Caco-2 (cell line): ENCODE measurements around the gene MAML2. TPM values are rescaled to one million over a fixed set of nuclear protein-coding genes. Genes with fewer than 3 reads are reported as not detected.

Experiments
- BruUV-seq: library from RNA; stranded (reverse); fragments of 400-500 nt; replicated peaks from 2 replicates; lab custom pipeline; 2021; lab: Mats Ljungman, UMichigan
- CTCF ChIA-PET: fragments of 300-600 bp; sonication (Branson Sonifier 250); formaldehyde crosslinking; loops from one replicate; lab custom pipeline; 2022; ENCODE audit warnings: antibody characterized with exemption; lab: Charles Lee
- POLR2A ChIA-PET: fragments of 300-600 bp; sonication (Branson Sonifier 250); formaldehyde crosslinking; loops from one replicate; lab custom pipeline; 2022; ENCODE audit warnings: antibody characterized with exemption; lab: Charles Lee
- DNase-seq, 2 experiments: peaks; one replicate each; pipeline versions ENCODE4 v3.0.0 to v3.0.0-alpha.2; 2020 to 2022
- H3K27me3 ChIP-seq: replicated peaks from 2 replicates; pipeline ENCODE4 v1.6.0; 2011; ENCODE audit warnings: low read length; ENCODE audit not compliant: control insufficient read depth, insufficient read depth
- H3K36me3 ChIP-seq: 2 replicates; pipeline ENCODE4 v1.5.1; 2011; ENCODE audit warnings: low read length; ENCODE audit not compliant: control insufficient read depth, insufficient read depth
- H3K4me1 ChIP-seq: fragments of 250-450 bp; sonication (Bioruptor Pico); 2 replicates; pipeline ENCODE4 v1.5.1; 2020; ENCODE audit warnings: mild to moderate bottlenecking
- H3K4me3 ChIP-seq: 2 replicates; pipeline ENCODE4 v1.5.1; 2011; ENCODE audit warnings: low read depth, mild to moderate bottlenecking, control low read depth, low read length
- H3K9me3 ChIP-seq: fragments of 250-450 bp; sonication (Bioruptor Pico); 2 replicates; pipeline ENCODE4 v1.5.1; 2020; ENCODE audit warnings: mild to moderate bottlenecking, moderate library complexity
- H3K27ac Mint-ChIP-seq: one replicate; pipeline ENCODE4 v1.8.0; 2022; ENCODE audit warnings: mixed read lengths; ENCODE audit not compliant: unreplicated experiment
- H3K27me3 Mint-ChIP-seq: one replicate; pipeline ENCODE4 v1.8.0; 2022; ENCODE audit warnings: mixed read lengths; ENCODE audit not compliant: insufficient read depth, unreplicated experiment
- H3K36me3 Mint-ChIP-seq: one replicate; pipeline ENCODE4 v1.8.0; 2022; ENCODE audit warnings: mild to moderate bottlenecking, mixed read lengths; ENCODE audit not compliant: insufficient read depth, unreplicated experiment
- H3K4me1 Mint-ChIP-seq: one replicate; pipeline ENCODE4 v1.8.0; 2022; ENCODE audit warnings: low read depth, mixed read lengths; ENCODE audit not compliant: unreplicated experiment
- H3K4me3 Mint-ChIP-seq: one replicate; pipeline ENCODE4 v1.8.0; 2022; ENCODE audit warnings: mild to moderate bottlenecking, moderate library complexity, mixed read lengths; ENCODE audit not compliant: unreplicated experiment
- H3K9me3 Mint-ChIP-seq: one replicate; pipeline ENCODE4 v1.8.0; 2022; ENCODE audit warnings: mixed read lengths; ENCODE audit not compliant: unreplicated experiment
- intact Hi-C: fragments of 100-400 bp; cut with micrococcal nuclease; formaldehyde crosslinking; loops from one replicate; pipeline ENCODE4 v1.10.0; 2022; ENCODE audit not compliant: unreplicated experiment
- total RNA-seq: library from RNA; stranded (reverse); gene quantifications from 2 replicates; pipeline ENCODE4 v1.2.3, GENCODE V29; 2022
- TF ChIP-seq, protein P1 (sequence below), 2 experiments: fragments of 200-600 bp in 1 of 2; IDR thresholded peaks; 1 replicate in 1 of 2; 2 replicates in 1 of 2; pipeline versions ENCODE4 v1.5.1 to v1.8.0; 2011 to 2022; ENCODE audit warnings: antibody characterized with exemption in 1 of 2, control low read depth in 1 of 2, inconsistent platforms in 1 of 2, low read depth in 1 of 2, low read length in 1 of 2, mild to moderate bottlenecking in 1 of 2, moderate library complexity in 1 of 2; ENCODE audit not compliant: insufficient read depth in 1 of 2, severe bottlenecking in 1 of 2, unreplicated experiment in 1 of 2

Gene MAML2
- total RNA-seq, 1 experiment from 2014 or later = 11.5 TPM

- Mint-ChIP-seq H3K27ac (no peak overlapping the region), H3K9me3 (no peaks in the 10 kb centered on the region), H3K27me3 (no peaks in the 10 kb centered on the region), H3K4me3 (no peak overlapping the region), H3K4me1 (no peaks in the 10 kb centered on the region), H3K36me3 (no peaks in the 10 kb centered on the region)
- DNase-seq = no peak
- Histone ChIP-seq H3K27me3 (no peaks in the 10 kb centered on the region), H3K36me3 (no peaks in the 10 kb centered on the region), H3K9me3 (no peaks in the 10 kb centered on the region), H3K4me3 (no peak overlapping the region), H3K4me1 (no peaks in the 10 kb centered on the region)
- TF ChIP-seq, protein P1, sequence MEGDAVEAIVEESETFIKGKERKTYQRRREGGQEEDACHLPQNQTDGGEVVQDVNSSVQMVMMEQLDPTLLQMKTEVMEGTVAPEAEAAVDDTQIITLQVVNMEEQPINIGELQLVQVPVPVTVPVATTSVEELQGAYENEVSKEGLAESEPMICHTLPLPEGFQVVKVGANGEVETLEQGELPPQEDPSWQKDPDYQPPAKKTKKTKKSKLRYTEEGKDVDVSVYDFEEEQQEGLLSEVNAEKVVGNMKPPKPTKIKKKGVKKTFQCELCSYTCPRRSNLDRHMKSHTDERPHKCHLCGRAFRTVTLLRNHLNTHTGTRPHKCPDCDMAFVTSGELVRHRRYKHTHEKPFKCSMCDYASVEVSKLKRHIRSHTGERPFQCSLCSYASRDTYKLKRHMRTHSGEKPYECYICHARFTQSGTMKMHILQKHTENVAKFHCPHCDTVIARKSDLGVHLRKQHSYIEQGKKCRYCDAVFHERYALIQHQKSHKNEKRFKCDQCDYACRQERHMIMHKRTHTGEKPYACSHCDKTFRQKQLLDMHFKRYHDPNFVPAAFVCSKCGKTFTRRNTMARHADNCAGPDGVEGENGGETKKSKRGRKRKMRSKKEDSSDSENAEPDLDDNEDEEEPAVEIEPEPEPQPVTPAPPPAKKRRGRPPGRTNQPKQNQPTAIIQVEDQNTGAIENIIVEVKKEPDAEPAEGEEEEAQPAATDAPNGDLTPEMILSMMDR (IDR thresholded peaks at IDR 0.05; ENCODE audit: insufficient read depth in 1 of 2, low read depth in 1 of 2, low read length in 1 of 2, severe bottlenecking in 1 of 2, unreplicated experiment in 1 of 2) = no peak
- CTCF ChIA-PET = no interaction called here
- BruUV-seq = no TSS peak
- intact Hi-C loops = no loop called here
- POLR2A ChIA-PET = no interaction called here
These were observed 316.7 kb downstream of the MAML2 start for GRCh38 chr11:96026310-96026709.

GRCh38 chr11:96024666-96025065 lies 318.3 kb downstream of the MAML2 start:
- H3K36me3 ChIP-seq = no peaks in the 10 kb centered on the region
- TF ChIP-seq, protein P1 (IDR thresholded peaks at IDR 0.05; ENCODE audit: insufficient read depth in 1 of 2, low read depth in 1 of 2, low read length in 1 of 2, severe bottlenecking in 1 of 2, unreplicated experiment in 1 of 2) = no peak
- H3K27me3 Mint-ChIP-seq = no peaks in the 10 kb centered on the region
- CTCF ChIA-PET = interaction anchor here (1.4 kb wide), 1 partner anchor 175 kb away, joined by 3 read pairs; no protein-coding TSS in a partner anchor
- intact Hi-C loops = no loop called here
- no peaks in the 10 kb centered on the region for H3K27me3 ChIP-seq
- POLR2A ChIA-PET = no interaction called here
- no peaks in the 10 kb centered on the region for H3K36me3 Mint-ChIP-seq
- BruUV-seq = no TSS peak
- no peaks in the 10 kb centered on the region for H3K9me3 Mint-ChIP-seq
- H3K4me1 Mint-ChIP-seq = no peaks in the 10 kb centered on the region
- no peak overlapping the region for H3K27ac Mint-ChIP-seq
- no peaks in the 10 kb centered on the region for H3K4me1 ChIP-seq
- H3K4me3 Mint-ChIP-seq = no peak overlapping the region
- no peak for DNase-seq
- H3K9me3 ChIP-seq = no peaks in the 10 kb centered on the region
- H3K4me3 ChIP-seq = no peak overlapping the region

DNA sequence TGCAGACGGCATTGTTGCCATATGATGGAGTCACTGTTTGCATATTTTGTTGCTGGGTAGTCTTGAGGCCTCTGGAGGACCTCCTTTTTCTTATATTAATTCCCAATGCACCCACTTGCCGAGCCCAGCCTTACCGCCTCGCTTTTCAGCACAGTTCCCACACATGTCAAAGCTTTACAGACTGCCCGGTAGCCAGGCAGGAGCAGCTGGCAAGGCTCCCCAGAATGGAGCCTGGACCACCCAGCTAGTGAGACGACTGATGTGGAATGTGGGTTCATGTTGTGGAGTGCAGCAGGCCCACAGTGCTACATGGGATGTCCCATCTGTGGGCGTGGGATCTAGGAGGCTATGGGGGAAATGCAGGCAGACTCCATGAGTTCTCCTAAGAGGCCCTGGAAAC lies 319.7 kb downstream of the MAML2 start:
- Histone ChIP-seq H3K27me3 (no peaks in the 10 kb centered on the region), H3K36me3 (no peaks in the 10 kb centered on the region), H3K4me3 (no peak overlapping the region), H3K9me3 (no peaks in the 10 kb centered on the region), H3K4me1 (no peaks in the 10 kb centered on the region)
- no peak overlapping the region for H3K4me3 Mint-ChIP-seq
- TF ChIP-seq, protein P1 (IDR thresholded peaks at IDR 0.05; ENCODE audit: insufficient read depth in 1 of 2, low read depth in 1 of 2, low read length in 1 of 2, severe bottlenecking in 1 of 2, unreplicated experiment in 1 of 2) = no peak
- no peak for DNase-seq
- ChIA-PET POLR2A (no interaction called here), CTCF (interaction anchor here (0.6 to 1.4 kb wide), 2 partner anchors 174 to 328 kb away, joined by 3 read pairs; no protein-coding TSS in a partner anchor)
- H3K4me1 Mint-ChIP-seq = no peaks in the 10 kb centered on the region
- H3K36me3 Mint-ChIP-seq = no peaks in the 10 kb centered on the region
- intact Hi-C loops = no loop called here
- no peaks in the 10 kb centered on the region for H3K9me3 Mint-ChIP-seq
- no peak overlapping the region for H3K27ac Mint-ChIP-seq
- no TSS peak for BruUV-seq
- no peaks in the 10 kb centered on the region for H3K27me3 Mint-ChIP-seq
